GM18909 (cell line): ENCODE measurements around the gene BZW2.

ENCODE experiments used
- ATAC-seq: cut with Tn5 transposase; IDR thresholded peaks from one replicate; pipeline ENCODE4 v1.9.1; 2021; ENCODE audit warnings: mild to moderate bottlenecking; ENCODE audit not compliant: unreplicated experiment, poor library complexity

BZW2 gene

DNA sequence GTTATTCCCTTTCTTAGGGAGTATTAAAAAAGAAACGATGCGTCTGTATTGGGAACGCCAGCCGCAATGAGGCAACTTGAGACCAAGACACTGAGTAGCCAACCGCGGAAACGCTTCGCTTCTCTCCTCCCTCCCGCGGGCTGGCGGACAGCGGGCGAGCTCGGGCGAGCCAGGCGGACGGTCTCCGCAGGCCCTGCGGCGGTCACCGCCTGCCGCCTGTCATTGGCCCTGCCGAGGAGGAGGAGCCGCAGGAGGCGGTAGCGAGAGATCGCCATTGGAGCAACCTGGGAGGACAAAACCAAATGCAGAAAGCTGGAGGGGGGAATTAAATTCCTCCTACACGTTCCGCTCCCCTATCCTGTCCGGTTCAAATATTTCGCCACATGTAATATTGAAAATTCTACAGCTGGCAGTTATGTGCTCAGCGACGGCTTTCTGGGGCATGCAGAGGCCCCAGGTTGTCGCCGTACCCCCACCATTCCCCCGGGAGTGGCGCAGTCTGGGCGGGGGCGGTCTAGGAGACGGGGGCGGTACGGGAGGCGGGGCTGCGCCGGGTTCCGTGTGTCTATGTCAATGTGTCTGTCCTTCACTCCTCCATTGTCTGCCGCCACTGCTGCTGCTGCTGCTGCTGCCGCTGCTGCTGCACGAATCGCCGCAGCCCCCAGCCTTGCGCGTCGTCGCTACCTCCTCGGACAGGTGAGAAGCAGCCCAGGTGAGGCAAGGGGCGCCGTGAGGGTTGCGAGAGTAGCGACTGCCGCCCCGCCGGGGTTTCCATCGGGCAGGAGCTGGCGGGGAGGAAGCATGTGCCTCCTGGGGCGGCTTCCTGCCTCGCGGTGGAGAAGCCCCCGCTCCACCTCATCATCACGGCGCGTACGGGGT lies at the start of gene BZW2, which contains the start of gene ANKMY2:
Gene BZW2, plus strand, starts transcription at position 589 of the 879 bp plus-strand sequence. CDS start 19,263 bp downstream, outside the sequence.
Gene ANKMY2, minus strand, starts transcription at position 162 of the 879 bp plus-strand sequence. CDS start 181 bp downstream, outside the sequence.
- ATAC-seq: peak; percentile 98

DNA sequence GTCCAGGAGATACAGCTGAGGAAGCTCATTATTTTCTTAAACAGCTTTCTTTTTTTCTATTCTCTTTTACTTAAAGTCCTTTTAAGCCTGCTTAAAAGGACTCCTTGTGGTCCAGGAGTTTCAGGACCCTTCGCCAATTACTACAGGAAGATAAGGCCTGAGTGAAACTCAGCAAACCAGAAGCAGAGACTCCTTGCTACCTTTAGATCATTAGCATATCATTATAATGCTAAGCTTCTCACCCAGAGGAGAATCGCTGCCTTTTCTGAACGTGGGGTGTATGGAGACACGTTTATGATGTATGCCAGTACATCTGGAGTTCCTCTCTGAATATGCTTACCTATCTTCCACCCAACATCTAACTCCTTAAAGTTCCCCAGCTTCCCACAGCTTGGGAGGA lies 48.0 kb upstream of the BZW2 start:
- no peak for ATAC-seq

DNA sequence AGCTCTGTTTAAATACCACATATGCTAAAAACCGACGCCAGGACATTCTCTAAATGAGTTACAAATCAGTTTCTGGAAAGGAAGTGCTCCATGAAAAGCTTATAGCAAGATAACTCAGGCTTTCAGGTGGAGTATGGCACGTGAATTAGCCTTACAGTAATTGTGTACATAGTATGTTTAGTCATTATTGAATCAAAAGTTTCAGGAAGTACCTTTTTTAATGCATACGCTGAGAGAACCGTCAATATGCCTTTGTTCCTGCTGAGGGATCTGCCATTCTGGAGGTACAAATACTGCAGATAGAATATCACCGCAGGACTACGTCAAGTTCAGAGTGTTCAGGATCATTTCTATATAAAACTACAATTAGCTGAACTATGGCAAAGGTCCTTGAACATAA lies 46.1 kb upstream of the BZW2 start:
- ATAC-seq: no peak

DNA sequence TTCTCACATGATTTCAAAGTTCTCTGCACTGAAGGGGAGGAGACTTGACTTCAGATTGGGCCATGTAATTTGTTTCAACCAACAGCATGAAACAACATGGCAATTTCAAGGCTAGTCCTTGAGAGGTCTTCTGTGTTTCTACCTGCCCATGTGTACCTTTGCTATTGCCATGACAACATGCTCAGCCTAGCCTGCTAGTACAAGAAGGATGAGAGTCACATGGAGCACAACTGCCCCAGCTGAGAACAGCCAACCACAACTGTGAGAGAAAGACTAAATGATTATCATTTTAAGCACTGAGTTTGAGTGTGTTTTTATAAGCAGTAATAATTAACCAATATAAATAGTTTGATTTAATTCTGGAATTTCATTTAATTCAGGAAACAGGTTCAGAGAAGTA lies 42.3 kb upstream of the BZW2 start:
- ATAC-seq: no peak

DNA sequence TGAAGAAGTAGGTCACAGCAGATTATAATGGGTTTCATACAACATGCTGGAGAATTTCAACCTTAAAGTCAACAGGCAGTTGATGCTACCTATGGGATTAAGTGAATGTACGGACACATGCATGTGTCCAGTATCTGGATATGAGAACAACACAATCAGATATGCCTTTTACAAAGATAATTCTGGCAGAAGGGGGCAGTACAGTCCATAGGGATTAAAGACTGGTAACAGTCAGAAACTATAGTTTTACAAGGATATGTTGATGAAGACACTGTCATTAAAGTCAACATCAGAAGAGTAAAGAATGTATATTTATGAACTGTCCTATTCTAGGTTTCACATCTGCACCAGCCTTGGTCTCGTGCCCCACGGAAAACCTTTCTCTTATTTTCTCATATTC lies 41.9 kb upstream of the BZW2 start:
- ATAC-seq: no peak

DNA sequence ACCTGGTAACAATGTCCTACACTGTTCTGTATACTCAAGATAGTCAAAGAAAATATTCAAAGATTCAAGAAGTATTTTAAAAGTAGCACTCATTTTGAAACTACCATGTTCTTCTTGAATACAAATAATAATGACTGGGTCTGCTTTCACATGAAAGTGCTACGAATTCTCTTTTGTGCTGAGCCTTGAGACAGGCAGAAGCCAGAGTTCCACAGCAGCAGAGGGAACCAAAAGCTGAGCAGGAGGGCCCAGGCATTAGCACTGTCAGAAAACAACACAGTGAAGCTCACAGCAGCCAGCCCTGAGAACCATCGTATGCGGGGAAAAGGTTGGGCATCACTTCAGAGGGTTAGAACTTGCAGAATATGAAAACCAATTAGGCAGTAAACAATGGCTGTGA lies 39.3 kb upstream of the BZW2 start:
- no peak for ATAC-seq

DNA sequence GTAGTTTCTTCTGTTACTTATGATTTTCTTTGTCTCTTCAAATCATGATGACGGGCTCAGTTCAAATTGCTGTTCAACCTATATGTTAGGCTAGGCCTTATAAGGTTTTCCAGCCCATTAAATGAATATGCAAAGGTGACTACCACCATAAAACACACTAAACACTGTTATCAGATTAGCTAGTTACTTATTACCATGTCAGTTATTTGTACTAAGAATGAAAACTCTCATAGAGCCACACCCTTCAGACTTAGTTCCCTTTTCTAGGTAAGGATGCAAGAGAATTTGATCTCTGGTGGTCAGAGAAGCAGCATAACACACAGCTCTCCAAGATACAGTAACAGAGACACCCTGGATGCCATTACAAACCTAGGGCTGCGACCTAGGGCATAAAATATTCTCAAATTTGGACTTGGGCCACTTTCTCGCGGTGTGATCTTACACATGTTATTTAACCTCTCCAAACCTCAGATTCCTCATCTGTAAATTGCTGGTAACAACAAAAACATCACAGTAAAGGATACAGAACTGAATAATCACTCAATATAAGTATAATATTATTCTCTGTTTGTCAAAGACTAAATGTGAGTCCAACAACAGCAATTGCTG lies 36.0 kb upstream of the BZW2 start:
- ATAC-seq: peak; percentile 95

DNA sequence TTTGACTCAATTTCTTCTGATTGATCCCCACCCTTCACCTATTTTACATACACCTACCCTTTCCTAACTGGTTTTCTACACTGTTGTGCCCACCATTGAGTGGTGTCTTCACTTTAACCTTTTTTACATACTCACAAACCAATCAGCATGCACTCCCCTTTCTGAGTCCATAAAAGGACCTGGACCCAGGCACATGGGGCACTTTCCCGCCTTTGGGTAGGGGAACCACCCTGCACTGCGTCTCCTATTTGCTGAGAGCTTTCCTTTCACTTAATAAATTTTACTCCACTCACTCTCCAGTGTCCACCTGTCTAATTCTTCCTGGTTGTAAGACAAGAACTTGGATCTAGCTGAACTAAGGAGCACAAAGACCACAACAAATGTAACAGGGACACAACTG lies 34.3 kb upstream of the BZW2 start:
- ATAC-seq: no peak

DNA sequence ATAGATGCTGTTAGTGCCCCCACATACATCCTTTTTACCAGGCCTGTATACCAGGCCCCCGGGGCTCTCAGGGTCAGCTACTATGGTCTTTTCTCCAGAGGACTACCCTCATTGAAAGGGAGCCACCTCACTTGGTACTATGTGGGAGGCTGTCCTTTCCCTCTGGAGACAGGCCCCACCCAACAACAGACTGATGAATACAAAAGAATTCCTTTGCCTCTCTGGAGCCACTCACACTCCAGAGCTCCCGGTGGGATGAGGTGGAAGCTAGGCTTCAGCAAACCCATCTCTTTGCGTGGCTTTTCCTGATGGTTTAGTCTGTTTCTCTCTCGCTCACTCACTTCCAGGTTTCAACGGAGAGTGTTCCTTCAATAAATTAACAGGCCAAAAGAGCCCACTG lies 30.8 kb upstream of the BZW2 start:
- ATAC-seq: no peak

DNA sequence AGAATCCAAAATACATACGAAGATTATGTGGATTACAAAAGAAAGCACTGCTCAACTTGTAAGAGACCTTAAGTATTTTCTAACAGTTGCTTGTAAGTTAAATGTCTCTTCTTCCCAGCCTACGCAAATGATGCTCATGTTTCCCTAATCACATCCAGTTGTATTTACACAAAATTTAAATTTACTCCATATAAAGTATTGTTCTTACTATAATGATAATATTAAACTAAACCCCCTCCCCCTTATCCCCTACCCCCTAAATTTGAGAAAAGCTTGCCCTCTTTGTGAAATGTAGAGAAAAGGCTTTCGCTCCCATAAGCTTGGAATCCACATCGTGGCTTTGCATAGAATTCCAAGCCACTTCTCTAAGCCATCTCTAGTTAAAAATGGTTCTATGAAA lies 29.9 kb upstream of the BZW2 start:
- ATAC-seq: no peak

DNA sequence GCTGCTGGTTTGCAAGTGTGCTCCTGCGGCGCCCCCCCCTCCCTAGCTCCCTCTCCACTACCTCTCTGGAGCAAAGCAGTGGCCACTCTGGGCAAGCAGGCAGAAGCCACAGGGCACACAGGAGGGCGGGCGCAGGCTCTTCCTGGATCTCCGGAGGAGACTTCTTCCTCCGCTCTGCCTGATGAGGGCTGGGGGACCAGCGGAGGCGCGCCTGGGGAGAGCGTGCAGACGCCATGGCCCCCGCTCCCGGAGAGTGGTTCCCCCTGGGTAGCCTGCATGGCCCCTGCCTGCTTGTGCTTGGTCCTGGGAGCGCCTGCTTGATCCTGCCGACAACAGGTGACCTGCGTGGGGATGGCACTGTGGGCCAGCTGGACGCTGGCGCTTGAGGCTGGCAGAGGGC lies 29.4 kb upstream of the BZW2 start:
- no peak for ATAC-seq

DNA sequence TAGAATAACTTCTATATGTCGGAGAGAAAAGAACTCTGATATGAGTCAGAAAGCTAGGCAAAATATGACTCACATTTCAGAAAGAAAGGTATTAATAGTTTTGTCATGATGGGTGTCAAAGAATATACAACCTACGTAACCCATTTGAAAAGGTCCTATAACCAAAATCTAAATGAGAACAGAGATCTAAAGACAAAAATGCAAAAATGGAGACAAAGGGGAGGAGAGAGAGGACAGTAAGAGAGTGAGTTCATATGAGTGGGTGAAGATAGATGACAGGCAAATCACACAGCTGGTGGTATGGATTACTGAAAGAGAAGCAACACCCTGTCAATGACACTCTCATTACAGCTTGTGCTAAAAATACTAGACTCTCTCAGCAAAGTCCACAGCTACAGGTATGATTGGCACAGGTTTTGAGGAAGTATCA lies 26.0 kb upstream of the BZW2 start:
- ATAC-seq: peak; percentile 83

DNA sequence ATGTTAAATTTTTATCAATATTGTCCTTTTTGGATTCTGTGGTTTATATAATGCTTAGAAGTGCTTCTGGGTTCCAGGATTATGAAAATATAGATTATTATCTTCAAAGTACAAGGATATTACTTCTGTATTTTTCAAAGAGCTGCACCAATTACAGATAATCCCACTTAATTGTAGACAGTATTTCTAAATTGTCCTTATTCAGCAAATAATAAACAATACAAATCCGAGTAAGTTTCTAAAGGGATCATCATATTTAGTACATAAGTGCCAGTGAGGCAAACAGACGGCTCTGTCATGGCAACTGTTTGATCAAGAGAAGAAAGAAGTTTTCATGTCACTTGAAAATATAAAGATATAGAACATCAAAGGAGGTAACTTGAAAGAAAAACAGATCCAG lies 19.6 kb upstream of the BZW2 start:
- ATAC-seq: no peak

DNA sequence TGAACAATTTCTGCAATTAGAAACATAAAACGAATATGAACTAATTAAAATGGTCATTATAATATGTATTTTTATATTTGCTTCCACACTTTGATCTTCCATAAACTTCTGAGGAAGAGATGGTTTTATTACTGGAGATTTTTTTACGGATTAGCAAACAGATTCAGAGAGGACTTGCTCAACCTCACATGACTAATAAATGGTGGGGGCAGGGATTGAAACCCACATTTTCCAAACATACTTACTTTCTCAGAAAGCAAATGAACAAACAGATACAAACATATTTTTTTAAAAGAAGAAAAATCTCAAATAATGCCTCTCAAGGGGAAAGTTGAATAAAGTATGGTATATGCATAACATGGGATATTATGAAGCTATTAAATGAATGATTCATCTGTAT lies 18.7 kb upstream of the BZW2 start:
- ATAC-seq: no peak

DNA sequence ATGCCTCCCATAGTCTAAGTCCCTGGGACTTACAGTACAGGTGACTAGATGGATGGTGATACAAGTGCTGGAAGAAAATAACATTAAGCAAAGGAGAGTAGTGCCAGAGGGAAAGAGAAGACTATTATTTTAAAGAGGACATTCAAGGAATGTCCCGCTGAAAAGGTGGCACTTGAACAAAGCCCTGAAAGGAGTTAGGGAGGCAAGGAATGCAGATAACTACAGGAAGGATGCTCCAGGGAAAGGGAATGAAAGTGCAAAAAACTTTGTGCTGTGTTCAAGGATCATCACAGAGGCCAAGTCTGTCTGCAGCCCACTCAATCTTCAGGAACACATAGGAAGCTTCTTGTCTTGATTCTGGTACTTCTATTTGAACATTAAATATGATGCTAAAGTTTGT lies 15.3 kb upstream of the BZW2 start:
- no peak for ATAC-seq

DNA sequence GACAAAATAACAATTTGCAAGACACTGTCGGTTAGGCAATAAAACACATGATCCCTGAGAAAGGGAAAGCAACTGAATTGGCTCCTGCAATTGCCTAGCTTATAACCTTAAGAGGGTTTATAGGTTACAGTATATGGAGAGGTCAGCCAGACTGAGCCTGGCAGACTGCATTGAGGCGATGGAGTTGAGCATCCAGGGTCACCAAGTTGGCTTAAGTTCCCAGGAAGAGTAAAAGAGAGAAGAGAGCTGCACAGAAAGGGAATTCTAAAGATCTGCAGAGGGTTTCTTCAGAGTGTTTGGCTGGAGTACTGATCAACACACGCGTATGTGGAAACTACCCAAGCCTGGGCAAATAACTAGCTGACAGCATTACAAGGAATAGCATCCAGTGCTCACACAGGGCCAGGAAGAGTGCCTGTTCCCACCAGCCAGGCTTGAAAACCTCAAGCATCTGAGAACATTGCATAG lies 11.7 kb upstream of the BZW2 start:
- no peak for ATAC-seq

DNA sequence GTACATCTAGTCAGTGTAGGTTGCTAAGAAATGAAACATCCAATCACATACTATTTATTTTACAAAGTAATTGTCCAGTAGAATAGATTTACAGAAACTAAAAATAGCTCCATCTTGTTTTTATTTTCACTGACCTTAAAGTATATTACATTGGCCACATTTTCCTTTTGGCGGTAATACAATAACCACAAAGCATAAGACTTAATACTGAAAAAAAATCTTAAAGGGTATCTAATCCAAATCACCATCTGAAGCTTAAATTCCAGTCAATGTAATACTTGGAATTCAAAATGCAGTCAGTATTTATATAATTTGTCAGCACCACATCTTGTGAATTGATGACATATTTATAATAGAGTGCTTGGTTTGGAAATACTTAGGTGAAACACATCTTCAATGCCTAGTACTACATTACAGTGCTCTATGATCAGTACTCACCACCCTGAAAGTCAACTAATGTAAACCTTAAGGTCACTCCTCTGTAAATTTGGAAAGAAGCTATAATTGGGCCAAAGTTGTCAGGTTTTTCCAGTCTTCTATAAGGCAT lies 9.4 kb upstream of the BZW2 start:
- ATAC-seq: no peak

DNA sequence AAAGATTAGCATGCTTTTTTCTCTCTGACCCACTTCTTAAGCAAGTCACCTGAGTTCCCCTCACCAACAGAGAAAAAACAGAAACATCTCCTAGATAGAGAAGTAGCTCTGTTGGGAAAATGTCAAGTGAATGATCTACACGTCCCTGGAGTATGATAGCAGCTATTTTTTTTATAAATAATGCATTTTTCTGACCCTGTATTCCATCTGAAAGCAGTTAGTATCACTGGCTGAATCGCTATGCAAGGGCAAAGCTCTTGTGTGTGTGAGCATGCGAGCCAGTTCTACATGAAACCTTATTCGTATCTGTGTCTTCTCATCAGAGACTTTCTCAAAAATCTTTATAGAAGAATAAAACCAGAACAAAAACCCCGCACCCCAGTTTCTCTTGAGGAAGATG lies 8.6 kb upstream of the BZW2 start:
- ATAC-seq: no peak

DNA sequence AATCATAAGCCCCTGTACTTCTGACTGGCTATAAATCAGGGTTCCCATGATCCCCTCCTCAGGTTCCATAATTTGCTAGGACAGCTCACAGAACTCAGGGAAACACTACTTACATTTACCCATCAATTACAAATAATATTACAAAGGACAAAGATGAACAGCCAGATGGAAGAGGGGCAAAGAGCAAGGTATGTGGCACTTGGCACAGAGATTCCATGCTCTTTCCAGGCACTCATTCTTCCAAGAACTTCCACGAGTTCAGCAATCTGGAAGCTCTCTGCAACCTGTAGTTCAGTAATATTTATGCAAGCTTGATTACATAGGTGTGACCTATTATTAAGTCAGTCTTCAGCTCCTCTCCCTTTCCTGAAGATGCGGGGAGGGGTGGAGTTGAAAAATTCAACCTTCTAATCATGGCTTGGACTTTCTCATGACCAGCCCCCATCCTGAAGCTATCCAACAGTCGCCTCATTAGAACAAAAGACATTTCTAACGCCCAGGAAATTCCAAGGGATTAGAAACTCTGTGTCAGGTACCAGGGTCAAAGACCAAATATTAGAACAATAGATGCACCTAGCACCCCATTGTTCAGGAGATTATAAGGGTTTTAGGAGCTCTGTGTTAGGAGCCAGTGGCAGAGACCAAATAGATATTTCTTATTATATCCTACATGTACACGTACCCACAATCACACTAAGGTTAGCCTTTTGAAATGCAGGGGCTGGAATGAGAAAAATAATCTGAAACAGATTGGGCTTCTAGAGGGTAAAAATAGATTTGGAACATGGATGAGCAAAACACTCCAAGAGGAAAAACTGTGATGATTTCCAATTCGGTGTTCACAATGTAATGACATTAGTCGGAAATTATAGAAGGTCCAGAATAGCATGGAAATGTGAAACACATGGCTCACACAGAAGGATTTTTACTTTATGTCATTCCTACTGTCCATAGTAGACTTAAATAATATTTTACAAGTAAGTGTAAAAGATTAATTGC lies 7.4 kb upstream of the BZW2 start:
- no peak for ATAC-seq

DNA sequence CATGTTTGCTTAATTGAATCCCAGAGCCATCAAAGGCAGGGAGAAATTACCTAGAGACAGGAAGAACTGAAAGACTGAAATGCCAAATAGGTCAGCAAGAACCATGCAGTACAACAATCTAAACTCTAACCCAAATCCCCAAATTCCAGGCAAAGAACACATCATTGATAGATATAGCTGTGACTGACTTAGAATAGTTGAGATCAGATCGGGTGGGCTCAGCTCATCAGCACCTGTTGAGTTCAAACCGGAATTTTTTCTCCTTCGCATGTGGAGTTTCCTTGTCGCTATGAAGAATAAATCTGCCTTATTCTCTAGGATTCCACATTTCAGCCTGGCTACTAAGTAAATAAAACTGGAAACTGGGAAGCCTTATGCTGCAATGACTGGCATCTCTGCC lies 1.8 kb upstream of the BZW2 start:
- ATAC-seq: no peak
